Endodermal cell (in vitro differentiated cells): ENCODE results near the gene LAPTM5. TPM values are rescaled to one million over a fixed set of nuclear protein-coding genes. Genes with fewer than 3 reads are reported as not detected.

ENCODE experiments used
- DNase-seq: peaks from one replicate; pipeline ENCODE4 v3.0.0-alpha.2; 2017
- H3K27ac ChIP-seq: 2 replicates; pipeline ENCODE4 v1.5.1; 2013; ENCODE audit warnings: mild to moderate bottlenecking, low read depth, low read length, moderate library complexity
- H3K27me3 ChIP-seq: 2 replicates; pipeline ENCODE4 v1.6.1; 2013; ENCODE audit warnings: mild to moderate bottlenecking, low read length, moderate library complexity; ENCODE audit not compliant: insufficient read depth, control insufficient read depth, poor library complexity, severe bottlenecking
- H3K36me3 ChIP-seq: 2 replicates; pipeline ENCODE4 v1.7.0; 2013; ENCODE audit warnings: mild to moderate bottlenecking, low read length, moderate library complexity; ENCODE audit not compliant: control insufficient read depth, insufficient read depth
- H3K4me1 ChIP-seq: one replicate; pipeline ENCODE4 v1.7.0; 2013; ENCODE audit warnings: low read length; ENCODE audit not compliant: control insufficient read depth, insufficient read depth
- H3K4me3 ChIP-seq: 2 replicates; pipeline ENCODE4 v1.5.1; 2013; ENCODE audit warnings: mild to moderate bottlenecking, low read length, moderate library complexity
- H3K9ac ChIP-seq: 2 replicates; pipeline ENCODE4 v1.6.1; 2013; ENCODE audit warnings: mild to moderate bottlenecking, low read length, moderate library complexity; ENCODE audit not compliant: poor library complexity, severe bottlenecking; ENCODE audit errors: extremely low read depth
- H3K9me3 ChIP-seq: 2 replicates; pipeline ENCODE4 v1.6.1; 2013; ENCODE audit warnings: mild to moderate bottlenecking, low read length, moderate library complexity; ENCODE audit not compliant: control insufficient read depth
- H3K27ac Mint-ChIP-seq: 2 replicates; pipeline ENCODE4 v1.8.0; 2020; ENCODE audit warnings: mixed read lengths
- H3K27me3 Mint-ChIP-seq: 2 replicates; pipeline ENCODE4 v1.8.0; 2021; ENCODE audit warnings: mild to moderate bottlenecking, mixed read lengths; ENCODE audit not compliant: insufficient read depth
- H3K36me3 Mint-ChIP-seq: 2 replicates; pipeline ENCODE4 v1.8.0; 2020; ENCODE audit warnings: low read depth, mixed read lengths
- H3K4me1 Mint-ChIP-seq: 2 replicates; pipeline ENCODE4 v1.8.0; 2020; ENCODE audit warnings: mixed read lengths
- H3K4me3 Mint-ChIP-seq: 2 replicates; pipeline ENCODE4 v1.8.0; 2020; ENCODE audit warnings: mild to moderate bottlenecking, moderate library complexity, mixed read lengths
- H3K9me3 Mint-ChIP-seq: 2 replicates; pipeline ENCODE4 v1.8.0; 2020; ENCODE audit warnings: mild to moderate bottlenecking, mixed read lengths
- WGBS, 2 experiments: methylation state at CpG; one replicate each; pipeline versions ENCODE4 v1.1.5 to v1.1.7; 2013; ENCODE audit warnings: missing lambda C conversion rate in 2 of 2, mixed read lengths in 1 of 2; ENCODE audit not compliant: insufficient coverage in 1 of 2, insufficient read length in 1 of 2; 5-methylcytosine and 5-hydroxymethylcytosine counted together
- total RNA-seq, 2 donors: library from RNA; stranded (reverse); fragmentation: NEBNext Ultra II Directional in 1 of 2; extraction: Animal tissue kit (Norgen Biotek cat#: 25700) in 1 of 2; gene quantifications; 2 replicates in 1 of 2; 3 replicates in 1 of 2; pipeline ENCODE4 v1.2.1, GENCODE V29; 2021
- TF ChIP-seq, protein P1 (sequence below): fragments of 200-600 bp; sonication (generic); conservative IDR thresholded peaks from 2 replicates; pipeline ENCODE4 v1.5.0; 2021; ENCODE audit warnings: antibody characterized with exemption, mild to moderate bottlenecking

The LAPTM5 gene
- total RNA-seq, 2 donors from 2014 or later = not detected

DNA sequence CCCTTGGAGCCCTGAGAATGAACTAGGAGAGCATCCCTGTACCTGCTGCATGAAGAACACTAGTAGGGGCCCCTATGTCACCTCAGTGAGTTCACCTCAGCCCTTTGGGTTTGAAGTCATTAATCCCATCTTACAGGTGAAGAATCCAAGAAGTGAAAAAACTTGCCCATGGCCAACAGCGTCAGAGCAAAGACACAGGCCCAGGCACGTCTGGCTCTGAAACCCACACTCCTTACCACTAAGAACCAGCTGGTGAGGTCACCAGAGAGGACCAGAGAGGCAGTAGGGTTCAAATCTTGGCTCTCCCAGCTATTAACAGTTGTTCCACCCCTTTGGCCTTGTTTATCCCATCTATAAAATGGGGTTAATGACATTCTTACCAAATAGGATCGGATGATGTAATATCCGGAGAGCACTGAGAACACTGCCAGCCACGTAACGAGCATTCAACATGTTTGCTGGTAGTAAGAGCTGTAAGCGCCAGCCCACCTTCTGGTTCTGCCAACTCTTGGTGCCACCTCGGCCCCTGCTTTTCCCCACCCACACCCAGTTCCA, 43.0 kb downstream of the LAPTM5 start:
- Histone ChIP-seq H3K4me1 (no peaks in the 10 kb centered on the region), H3K4me3 (no peak overlapping the region), H3K27ac (no peak overlapping the region), H3K27me3 (peaks cover 7% of the 10 kb centered on the region), H3K9me3 (peaks cover 11% of the 10 kb centered on the region), H3K9ac (no peak overlapping the region), H3K36me3 (no peaks in the 10 kb centered on the region)
- TF ChIP-seq, protein P1, sequence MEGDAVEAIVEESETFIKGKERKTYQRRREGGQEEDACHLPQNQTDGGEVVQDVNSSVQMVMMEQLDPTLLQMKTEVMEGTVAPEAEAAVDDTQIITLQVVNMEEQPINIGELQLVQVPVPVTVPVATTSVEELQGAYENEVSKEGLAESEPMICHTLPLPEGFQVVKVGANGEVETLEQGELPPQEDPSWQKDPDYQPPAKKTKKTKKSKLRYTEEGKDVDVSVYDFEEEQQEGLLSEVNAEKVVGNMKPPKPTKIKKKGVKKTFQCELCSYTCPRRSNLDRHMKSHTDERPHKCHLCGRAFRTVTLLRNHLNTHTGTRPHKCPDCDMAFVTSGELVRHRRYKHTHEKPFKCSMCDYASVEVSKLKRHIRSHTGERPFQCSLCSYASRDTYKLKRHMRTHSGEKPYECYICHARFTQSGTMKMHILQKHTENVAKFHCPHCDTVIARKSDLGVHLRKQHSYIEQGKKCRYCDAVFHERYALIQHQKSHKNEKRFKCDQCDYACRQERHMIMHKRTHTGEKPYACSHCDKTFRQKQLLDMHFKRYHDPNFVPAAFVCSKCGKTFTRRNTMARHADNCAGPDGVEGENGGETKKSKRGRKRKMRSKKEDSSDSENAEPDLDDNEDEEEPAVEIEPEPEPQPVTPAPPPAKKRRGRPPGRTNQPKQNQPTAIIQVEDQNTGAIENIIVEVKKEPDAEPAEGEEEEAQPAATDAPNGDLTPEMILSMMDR = no peak
- H3K27me3 Mint-ChIP-seq = peaks cover 6% of the 10 kb centered on the region
- H3K4me1 Mint-ChIP-seq = no peaks in the 10 kb centered on the region
- no peak overlapping the region for H3K27ac Mint-ChIP-seq
- H3K36me3 Mint-ChIP-seq = no peaks in the 10 kb centered on the region
- no peak for DNase-seq
- H3K9me3 Mint-ChIP-seq = peaks cover 22% of the 10 kb centered on the region
- 95 to 98% methylated on average over 8 of the region's 8 CpGs for WGBS, 2 experiments
- H3K4me3 Mint-ChIP-seq = no peak overlapping the region

DNA sequence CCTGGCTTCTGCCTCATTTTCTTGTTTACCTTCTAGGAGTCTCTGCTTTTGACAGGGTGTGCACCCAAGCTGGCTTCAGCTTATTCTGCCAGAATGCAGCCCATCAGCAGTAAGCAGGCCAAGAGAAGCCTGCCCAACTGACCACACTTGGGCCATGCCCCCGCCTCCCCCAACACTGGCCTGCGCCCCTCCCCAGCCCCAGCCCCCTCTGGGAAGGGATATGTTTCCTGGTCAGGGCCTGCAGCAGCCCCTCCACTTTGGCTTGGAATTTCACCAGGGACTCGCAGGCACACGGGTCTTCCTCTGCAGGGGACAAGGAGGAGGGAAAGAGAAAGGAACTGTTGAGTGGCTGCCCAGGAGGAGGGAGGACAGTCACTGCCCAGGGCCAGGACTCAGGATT, 43.5 kb downstream of the LAPTM5 start:
- WGBS, 2 experiments = 38 to 85% methylated on average over 2 to 4 of the region's 4 CpGs
- H3K27ac Mint-ChIP-seq = no peak overlapping the region
- H3K27ac ChIP-seq = no peak overlapping the region
- H3K4me1 Mint-ChIP-seq = no peaks in the 10 kb centered on the region
- peaks cover 9% of the 10 kb centered on the region for H3K27me3 ChIP-seq
- no peaks in the 10 kb centered on the region for H3K36me3 Mint-ChIP-seq
- no peak overlapping the region for H3K4me3 Mint-ChIP-seq
- peaks cover 12% of the 10 kb centered on the region for H3K27me3 Mint-ChIP-seq
- DNase-seq = no peak
- no peak overlapping the region for H3K4me3 ChIP-seq
- peaks cover 11% of the 10 kb centered on the region for H3K9me3 ChIP-seq
- H3K4me1 ChIP-seq = no peaks in the 10 kb centered on the region
- H3K9me3 Mint-ChIP-seq = peaks cover 22% of the 10 kb centered on the region
- H3K36me3 ChIP-seq = no peaks in the 10 kb centered on the region
- H3K9ac ChIP-seq = no peak overlapping the region
- TF ChIP-seq, protein P1 = no peak

DNA sequence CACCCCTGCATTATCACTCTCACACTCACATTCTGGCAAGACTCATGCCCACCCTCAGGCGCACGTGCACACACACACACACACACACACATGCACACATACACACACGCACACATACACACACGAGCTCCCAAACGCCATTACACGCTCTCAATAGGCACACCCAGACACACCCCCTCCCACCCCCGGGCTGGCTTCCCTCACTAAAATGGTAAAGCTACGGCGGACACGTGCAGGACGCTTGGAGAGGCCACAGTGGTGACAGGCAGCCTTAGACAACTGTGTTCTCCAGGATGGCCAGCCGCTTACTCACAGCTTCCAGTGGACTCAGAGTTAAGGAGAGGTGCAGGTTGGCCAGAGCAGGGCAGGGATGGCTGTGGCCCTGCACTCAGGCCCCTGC, 44.3 kb downstream of the LAPTM5 start:
- no peaks in the 10 kb centered on the region for H3K4me1 ChIP-seq
- TF ChIP-seq, protein P1 = no peak
- no peak for DNase-seq
- Mint-ChIP-seq H3K36me3 (no peaks in the 10 kb centered on the region), H3K9me3 (peaks cover 22% of the 10 kb centered on the region), H3K27ac (no peak overlapping the region), H3K27me3 (peaks cover 13% of the 10 kb centered on the region), H3K4me1 (no peaks in the 10 kb centered on the region), H3K4me3 (no peak overlapping the region)
- H3K9me3 ChIP-seq = peaks cover 11% of the 10 kb centered on the region
- WGBS, 2 experiments = 87 to 89% methylated on average over 7 to 12 of the region's 12 CpGs
- H3K9ac ChIP-seq = no peak overlapping the region
- H3K27ac ChIP-seq = no peak overlapping the region
- no peaks in the 10 kb centered on the region for H3K36me3 ChIP-seq
- H3K4me3 ChIP-seq = no peak overlapping the region
- peaks cover 9% of the 10 kb centered on the region for H3K27me3 ChIP-seq
